Neural crest cell (in vitro differentiated cells): ENCODE measurements around the gene AKAP6. TPM values are rescaled to one million over a fixed set of nuclear protein-coding genes. Genes with fewer than 3 reads are reported as not detected.

ENCODE experiments used
- DNase-seq: peaks from one replicate; pipeline ENCODE4 v3.0.0; 2021; ENCODE audit warnings: low read depth, mixed read lengths, low spot score
- H3K27ac Mint-ChIP-seq: one replicate; pipeline ENCODE4 v1.8.0; 2021; ENCODE audit warnings: mild to moderate bottlenecking, mixed read lengths; ENCODE audit not compliant: unreplicated experiment
- H3K27me3 Mint-ChIP-seq: 2 replicates; pipeline ENCODE4 v1.8.0; 2021; ENCODE audit warnings: low read depth, mild to moderate bottlenecking, mixed read lengths
- H3K36me3 Mint-ChIP-seq: 2 replicates; pipeline ENCODE4 v1.8.0; 2021; ENCODE audit warnings: low read depth, mild to moderate bottlenecking, mixed read lengths
- H3K4me1 Mint-ChIP-seq: 2 replicates; pipeline ENCODE4 v1.8.0; 2021; ENCODE audit warnings: mixed read lengths
- H3K4me3 Mint-ChIP-seq: one replicate; pipeline ENCODE4 v1.8.0; 2021; ENCODE audit warnings: mild to moderate bottlenecking, mixed read lengths
- H3K9me3 Mint-ChIP-seq: 2 replicates; pipeline ENCODE4 v1.8.0; 2021; ENCODE audit warnings: mixed read lengths
- total RNA-seq: library from RNA; stranded (reverse); gene quantifications from 2 replicates; pipeline ENCODE4 v1.2.1, GENCODE V29; 2021
- TF ChIP-seq, protein P1 (sequence below): fragments of 200-600 bp; sonication (generic); conservative IDR thresholded peaks from 2 replicates; pipeline ENCODE4 v1.5.0; 2021; ENCODE audit warnings: antibody characterized with exemption, mild to moderate bottlenecking

AKAP6 gene
- total RNA-seq, 1 donor from 2014 or later = 9.4 TPM

DNA sequence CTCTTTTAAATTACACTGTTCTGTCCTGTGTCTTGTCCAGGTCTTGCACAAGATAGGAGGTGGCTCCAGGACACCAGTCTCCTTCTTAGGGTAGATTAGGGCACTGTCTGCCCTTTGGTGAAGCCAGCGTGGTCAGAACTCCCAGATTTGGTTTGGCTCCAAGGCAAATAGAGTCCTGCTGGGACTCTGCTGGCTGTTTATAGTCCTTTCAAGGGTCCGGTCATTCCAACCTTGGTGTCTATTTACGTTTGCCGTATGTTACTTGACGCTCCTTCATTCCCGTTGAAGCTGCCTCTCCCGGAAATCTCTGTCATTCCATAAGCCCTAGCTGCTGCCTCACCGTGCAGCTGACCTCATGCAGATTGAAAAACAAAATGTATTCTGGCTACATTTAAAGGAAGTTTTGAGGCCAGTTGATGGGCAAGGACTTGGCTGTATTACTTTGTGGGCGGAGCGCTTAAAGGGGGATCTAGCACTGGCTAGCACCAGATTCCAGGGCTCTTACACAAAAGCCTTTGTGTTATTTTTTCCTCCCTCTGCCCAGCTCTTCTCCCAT is 180.6 kb downstream of the AKAP6 start:
- H3K27ac Mint-ChIP-seq = peak overlapping the region; percentile 1
- H3K4me1 Mint-ChIP-seq = peaks cover 40% of the 10 kb centered on the region
- H3K36me3 Mint-ChIP-seq = no peaks in the 10 kb centered on the region
- H3K9me3 Mint-ChIP-seq = peaks cover 2% of the 10 kb centered on the region
- no peak for DNase-seq
- H3K4me3 Mint-ChIP-seq = no peak overlapping the region
- TF ChIP-seq, protein P1, sequence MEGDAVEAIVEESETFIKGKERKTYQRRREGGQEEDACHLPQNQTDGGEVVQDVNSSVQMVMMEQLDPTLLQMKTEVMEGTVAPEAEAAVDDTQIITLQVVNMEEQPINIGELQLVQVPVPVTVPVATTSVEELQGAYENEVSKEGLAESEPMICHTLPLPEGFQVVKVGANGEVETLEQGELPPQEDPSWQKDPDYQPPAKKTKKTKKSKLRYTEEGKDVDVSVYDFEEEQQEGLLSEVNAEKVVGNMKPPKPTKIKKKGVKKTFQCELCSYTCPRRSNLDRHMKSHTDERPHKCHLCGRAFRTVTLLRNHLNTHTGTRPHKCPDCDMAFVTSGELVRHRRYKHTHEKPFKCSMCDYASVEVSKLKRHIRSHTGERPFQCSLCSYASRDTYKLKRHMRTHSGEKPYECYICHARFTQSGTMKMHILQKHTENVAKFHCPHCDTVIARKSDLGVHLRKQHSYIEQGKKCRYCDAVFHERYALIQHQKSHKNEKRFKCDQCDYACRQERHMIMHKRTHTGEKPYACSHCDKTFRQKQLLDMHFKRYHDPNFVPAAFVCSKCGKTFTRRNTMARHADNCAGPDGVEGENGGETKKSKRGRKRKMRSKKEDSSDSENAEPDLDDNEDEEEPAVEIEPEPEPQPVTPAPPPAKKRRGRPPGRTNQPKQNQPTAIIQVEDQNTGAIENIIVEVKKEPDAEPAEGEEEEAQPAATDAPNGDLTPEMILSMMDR = no peak
- H3K27me3 Mint-ChIP-seq = no peaks in the 10 kb centered on the region

DNA sequence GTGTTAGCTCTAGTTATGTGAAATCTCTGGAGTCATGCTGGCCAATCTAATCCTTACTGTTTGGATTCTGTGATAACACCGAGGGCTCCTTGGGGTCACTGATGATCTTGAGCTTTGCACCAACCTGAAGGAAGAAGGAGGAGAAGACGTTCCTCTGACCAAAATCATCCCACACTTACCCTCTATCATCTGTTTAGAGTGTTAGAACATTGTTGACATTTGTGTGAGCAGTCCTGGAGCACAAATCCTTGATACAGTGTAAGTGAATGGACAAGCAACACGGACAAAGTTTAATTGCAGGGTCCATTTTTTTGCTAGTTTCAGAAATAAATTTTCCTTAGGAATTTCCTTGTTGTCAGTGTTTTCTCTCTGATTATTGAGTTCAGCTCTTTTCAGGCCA is 181.7 kb downstream of the AKAP6 start:
- no peak overlapping the region for H3K4me3 Mint-ChIP-seq
- no peaks in the 10 kb centered on the region for H3K36me3 Mint-ChIP-seq
- no peaks in the 10 kb centered on the region for H3K27me3 Mint-ChIP-seq
- TF ChIP-seq, protein P1 = no peak
- DNase-seq = no peak
- H3K27ac Mint-ChIP-seq = peak overlapping the region; percentile 15
- peaks cover 2% of the 10 kb centered on the region for H3K9me3 Mint-ChIP-seq
- H3K4me1 Mint-ChIP-seq = peaks cover 40% of the 10 kb centered on the region

DNA sequence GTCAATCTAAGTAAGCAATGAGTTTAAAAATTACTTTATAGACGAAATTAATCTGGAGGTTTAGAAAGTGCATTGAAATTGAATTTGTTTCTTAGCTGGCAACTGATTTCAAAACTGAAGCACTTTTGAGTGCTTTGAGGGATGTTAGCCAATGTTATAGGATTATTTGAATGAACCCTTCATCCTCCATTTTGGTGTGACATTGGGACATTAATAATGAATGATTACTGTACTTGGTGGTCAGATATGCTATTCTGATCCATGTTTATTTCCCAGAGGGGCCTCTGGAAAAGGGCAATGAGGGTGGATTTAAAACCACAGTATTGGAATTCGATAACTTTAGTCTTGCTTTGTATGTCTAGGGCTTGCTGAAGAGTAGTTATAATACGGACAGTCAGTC is 183.2 kb downstream of the AKAP6 start:
- Mint-ChIP-seq H3K36me3 (no peaks in the 10 kb centered on the region), H3K4me1 (peaks cover 37% of the 10 kb centered on the region), H3K27me3 (no peaks in the 10 kb centered on the region), H3K27ac (no peak overlapping the region), H3K9me3 (peaks cover 2% of the 10 kb centered on the region), H3K4me3 (no peak overlapping the region)
- no peak for DNase-seq
- TF ChIP-seq, protein P1 = no peak

DNA sequence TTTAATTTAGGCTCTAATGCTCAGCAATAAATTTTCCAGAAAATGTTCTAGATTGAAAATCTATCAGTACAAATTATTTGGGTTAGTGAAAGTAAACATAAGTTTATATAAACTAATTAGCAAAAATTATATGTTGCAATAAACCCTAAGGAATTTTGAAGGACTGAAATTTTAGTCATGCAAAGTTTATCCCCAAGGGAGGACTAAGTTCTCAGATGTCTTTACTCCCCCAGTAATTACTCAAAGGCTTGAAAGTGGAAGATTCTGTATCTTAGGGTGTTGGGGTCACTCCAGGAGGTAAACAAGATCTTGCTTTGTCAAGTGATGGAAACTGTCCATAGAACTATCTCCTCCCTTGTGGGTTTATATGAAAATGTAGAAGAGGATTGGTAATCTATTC is 183.7 kb downstream of the AKAP6 start:
- Mint-ChIP-seq H3K36me3 (no peaks in the 10 kb centered on the region), H3K4me1 (peaks cover 33% of the 10 kb centered on the region), H3K9me3 (peaks cover 2% of the 10 kb centered on the region), H3K4me3 (no peak overlapping the region), H3K27me3 (no peaks in the 10 kb centered on the region), H3K27ac (no peak overlapping the region)
- TF ChIP-seq, protein P1 = no peak
- no peak for DNase-seq

DNA sequence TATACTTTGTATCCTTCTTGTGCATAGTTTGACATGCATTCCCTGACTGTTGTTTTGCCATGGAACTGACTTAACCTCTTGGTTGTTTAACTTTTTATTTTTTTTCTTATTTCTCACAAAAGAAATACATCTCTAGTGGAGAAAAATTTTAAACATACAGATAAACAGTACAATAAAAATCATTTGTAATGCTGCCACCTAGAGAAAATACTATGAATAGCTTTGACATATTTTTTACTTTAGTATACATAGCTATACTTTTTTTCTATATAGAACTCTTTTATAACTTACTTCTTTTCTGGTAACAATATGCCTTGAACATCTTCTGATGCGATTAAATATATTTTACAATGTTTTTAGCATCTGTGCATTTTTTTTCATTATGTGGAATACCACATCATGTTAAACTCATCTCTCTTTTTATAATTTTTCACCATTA is 184.5 kb downstream of the AKAP6 start:
- Mint-ChIP-seq H3K9me3 (no peaks in the 10 kb centered on the region), H3K4me1 (peaks cover 26% of the 10 kb centered on the region), H3K27ac (no peak overlapping the region), H3K4me3 (no peak overlapping the region), H3K36me3 (no peaks in the 10 kb centered on the region), H3K27me3 (no peaks in the 10 kb centered on the region)
- TF ChIP-seq, protein P1 = peak; percentile 71
- DNase-seq = no peak

DNA sequence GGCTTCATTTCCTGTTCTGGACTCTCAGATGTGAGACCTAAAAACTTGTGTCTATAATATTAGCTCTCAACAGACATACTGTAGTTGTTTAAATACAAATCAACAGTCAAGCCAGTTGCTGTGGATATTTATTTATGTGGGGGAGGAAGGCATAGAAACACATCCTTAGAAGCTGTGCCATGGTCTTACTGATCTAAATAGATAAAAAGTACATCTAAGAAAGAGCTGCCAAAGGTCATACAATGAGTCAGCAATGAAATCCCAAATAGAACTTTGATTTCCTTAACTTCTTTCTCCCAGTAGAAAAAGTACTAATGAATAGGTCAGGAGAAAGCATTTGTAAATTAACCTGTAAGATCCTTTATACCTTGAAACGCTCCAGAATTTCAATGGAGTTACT is 185.1 kb downstream of the AKAP6 start:
- DNase-seq = no peak
- H3K4me1 Mint-ChIP-seq = peaks cover 26% of the 10 kb centered on the region
- H3K9me3 Mint-ChIP-seq = no peaks in the 10 kb centered on the region
- peaks cover 1% of the 10 kb centered on the region for H3K36me3 Mint-ChIP-seq
- H3K27me3 Mint-ChIP-seq = no peaks in the 10 kb centered on the region
- no peak overlapping the region for H3K4me3 Mint-ChIP-seq
- TF ChIP-seq, protein P1 = no peak
- no peak overlapping the region for H3K27ac Mint-ChIP-seq
